Breast epithelium (tissue), 3 donors: Measurements from ENCODE around the gene GLRA1.

ENCODE experiments used
- POLR2A ChIP-seq: fragments of 450-650 bp; IDR thresholded peaks from one replicate; pipeline ENCODE4 v1.6.1; 2016; ENCODE audit warnings: antibody characterized with exemption, mild to moderate bottlenecking, moderate library complexity
- POLR2AphosphoS5 ChIP-seq, 3 donors: sonication (generic); formaldehyde crosslinking; IDR thresholded peaks; one replicate each; pipeline ENCODE4 v1.6.1; 2017; ENCODE audit warnings: antibody characterized with exemption in 3 of 3
- TF ChIP-seq, protein P1 (sequence below), 3 donors: fragments of 450-650 bp; IDR thresholded peaks; one replicate each; pipeline ENCODE4 v1.5.1; 2016 to 2017; ENCODE audit warnings: antibody characterized with exemption in 3 of 3, mild to moderate bottlenecking in 3 of 3, moderate library complexity in 3 of 3

DNA sequence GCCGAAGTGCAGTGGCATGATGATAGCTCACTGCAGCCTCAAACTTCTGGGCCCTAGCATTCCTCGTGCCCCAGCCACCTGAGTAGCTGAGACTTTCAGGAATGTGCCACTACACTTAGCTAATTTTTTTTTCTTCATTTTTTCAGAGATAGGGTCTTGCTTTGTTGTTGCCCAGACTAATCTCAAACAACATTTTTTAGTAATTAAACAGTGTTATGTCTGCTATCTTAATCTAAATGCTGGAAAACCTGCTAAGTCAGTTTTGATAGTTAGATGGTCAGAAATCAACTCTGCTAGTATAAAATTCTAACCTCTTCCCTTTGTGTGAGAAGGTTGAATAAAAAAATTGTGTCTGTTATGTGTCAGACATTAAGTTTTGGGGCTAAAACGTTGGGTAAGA lies 140.5 kb downstream of the GLRA1 start:
- no peak for TF ChIP-seq POLR2A
- TF ChIP-seq, protein P1, sequence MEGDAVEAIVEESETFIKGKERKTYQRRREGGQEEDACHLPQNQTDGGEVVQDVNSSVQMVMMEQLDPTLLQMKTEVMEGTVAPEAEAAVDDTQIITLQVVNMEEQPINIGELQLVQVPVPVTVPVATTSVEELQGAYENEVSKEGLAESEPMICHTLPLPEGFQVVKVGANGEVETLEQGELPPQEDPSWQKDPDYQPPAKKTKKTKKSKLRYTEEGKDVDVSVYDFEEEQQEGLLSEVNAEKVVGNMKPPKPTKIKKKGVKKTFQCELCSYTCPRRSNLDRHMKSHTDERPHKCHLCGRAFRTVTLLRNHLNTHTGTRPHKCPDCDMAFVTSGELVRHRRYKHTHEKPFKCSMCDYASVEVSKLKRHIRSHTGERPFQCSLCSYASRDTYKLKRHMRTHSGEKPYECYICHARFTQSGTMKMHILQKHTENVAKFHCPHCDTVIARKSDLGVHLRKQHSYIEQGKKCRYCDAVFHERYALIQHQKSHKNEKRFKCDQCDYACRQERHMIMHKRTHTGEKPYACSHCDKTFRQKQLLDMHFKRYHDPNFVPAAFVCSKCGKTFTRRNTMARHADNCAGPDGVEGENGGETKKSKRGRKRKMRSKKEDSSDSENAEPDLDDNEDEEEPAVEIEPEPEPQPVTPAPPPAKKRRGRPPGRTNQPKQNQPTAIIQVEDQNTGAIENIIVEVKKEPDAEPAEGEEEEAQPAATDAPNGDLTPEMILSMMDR (IDR thresholded peaks at IDR 0.05), result no peak
- no peak for TF ChIP-seq POLR2AphosphoS5 (IDR thresholded peaks at IDR 0.05)
